GM21526 (cell line): ENCODE data around the gene IMMP2L.

Experiments used
- ATAC-seq: cut with Tn5 transposase; IDR thresholded peaks from one replicate; pipeline ENCODE4 v1.9.1; 2021; ENCODE audit warnings: moderate library complexity; ENCODE audit not compliant: unreplicated experiment, low FRiP score

IMMP2L gene

GRCh38 chr7:110918949-110919548, 643.2 kb downstream of the IMMP2L start:
- ATAC-seq: no peak

DNA sequence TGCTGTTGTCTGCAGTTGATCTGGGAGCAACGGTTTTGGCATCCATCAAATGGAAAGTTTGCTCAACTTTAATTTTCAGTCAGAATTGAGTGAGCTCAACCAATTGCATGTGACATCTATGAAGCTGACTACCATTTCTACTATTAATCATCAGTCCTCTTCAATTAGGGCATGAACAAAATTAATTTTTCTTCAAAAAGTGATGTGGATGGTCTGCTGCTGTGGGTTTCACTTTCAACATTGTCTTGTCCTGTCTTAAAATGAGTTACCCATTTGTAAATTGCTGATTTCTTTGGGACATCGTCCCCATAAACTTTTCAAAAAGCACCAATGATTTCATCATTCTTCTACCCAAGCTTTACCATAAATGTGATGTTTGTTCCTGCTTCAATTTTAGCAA, 648.0 kb downstream of the IMMP2L start:
- no peak for ATAC-seq

- no peak for ATAC-seq
Observed at GRCh38 chr7:110911632-110912031, 650.7 kb downstream of the IMMP2L start.

DNA sequence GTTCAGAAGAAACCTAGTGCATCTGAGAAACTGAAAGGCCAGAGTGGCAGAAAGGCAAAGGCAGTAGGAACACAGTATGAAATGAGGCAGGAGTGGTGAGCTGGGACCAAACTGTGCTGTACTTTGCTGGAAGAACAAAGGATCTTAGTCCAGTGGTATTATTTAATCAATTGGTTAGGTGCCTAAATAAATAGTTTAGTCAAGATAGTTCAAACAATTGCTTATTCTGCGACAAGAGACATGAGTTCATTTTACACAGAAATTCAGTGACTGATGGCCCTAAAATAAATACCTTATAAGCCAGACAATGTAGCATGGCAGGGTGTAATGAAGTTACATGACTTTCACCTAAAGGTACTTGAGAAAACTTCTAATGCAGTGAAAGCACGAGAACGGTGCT, 653.2 kb downstream of the IMMP2L start:
- no peak for ATAC-seq

DNA sequence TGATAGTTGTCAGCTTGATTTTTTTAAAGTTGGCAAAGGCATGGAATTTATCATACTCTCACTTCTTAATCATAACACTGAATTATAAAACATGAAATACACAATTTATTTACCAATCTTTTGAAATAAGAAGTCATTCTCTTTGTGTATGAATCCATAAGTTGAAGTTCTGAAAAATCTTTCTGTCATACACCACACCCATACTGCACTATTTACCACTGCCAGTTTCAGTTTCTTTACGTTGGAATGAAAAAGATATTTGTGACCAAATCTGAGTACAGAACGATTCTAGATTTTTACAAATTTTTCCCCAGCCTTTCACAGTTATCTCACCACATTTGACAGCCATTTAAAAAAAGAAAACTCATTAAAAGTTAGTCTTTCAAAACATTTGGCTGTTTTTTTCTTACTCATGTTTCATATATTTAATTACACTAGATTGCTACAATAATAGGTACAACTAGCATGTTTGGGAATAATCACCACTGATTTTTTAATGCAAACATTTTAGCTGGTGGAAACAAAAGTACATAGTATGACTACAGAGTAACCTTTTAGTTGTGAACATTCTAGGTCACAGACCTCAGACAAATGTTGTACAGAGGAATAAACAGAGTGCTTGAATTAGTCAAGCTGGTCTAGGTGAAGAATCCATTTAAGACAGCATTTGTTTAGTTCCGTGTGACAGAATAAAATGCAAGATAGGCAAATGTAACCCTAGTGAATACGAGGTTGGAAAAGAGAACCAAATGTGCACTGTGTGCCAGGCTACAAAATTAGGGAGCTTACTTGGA, 656.3 kb downstream of the IMMP2L start:
- no peak for ATAC-seq

- no peak for ATAC-seq
Observed at GRCh38 chr7:110898516-110898915, 663.8 kb downstream of the IMMP2L start.

GRCh38 chr7:110897538-110897937, 664.8 kb downstream of the IMMP2L start:
- no peak for ATAC-seq

- no peak for ATAC-seq
Observed at GRCh38 chr7:110894111-110894510, 668.2 kb downstream of the IMMP2L start.

DNA sequence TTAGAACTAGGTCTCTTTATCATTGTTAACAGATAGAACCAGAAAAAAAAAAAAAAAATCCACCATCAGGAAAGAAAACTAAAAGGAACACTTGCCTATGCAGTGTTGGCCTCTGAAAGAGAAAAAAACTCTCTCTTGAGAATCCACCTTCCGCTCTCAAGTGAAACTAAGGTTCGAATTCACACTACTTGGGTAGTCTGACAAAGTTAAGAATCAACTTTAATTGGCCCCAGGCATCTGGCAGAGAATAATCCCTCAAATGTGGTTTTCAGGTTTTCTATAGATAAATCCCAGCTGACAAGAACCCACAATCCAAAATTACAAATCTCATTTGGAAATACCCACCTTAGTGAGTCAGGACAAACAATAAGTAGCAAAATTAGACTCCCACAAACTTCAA, 671.1 kb downstream of the IMMP2L start:
- no peak for ATAC-seq

DNA sequence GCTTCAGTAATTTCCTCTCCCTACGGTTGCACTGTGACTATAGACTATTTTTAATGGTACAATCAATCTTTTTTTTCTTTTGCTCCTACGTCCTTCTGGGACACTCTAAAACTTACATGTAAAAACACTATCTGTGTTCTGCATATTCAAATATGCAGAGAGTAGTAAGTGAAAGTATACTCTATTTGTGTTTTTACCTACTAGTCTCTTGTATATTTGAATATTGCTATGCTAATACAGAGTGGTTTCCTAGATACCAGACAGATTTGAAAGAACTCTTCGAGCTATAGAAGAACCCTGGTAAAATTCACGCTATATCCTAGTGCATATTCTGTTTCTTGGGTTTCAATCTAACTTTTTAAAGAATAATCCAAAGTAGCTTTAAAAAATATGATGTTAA, 672.2 kb downstream of the IMMP2L start:
- no peak for ATAC-seq

DNA sequence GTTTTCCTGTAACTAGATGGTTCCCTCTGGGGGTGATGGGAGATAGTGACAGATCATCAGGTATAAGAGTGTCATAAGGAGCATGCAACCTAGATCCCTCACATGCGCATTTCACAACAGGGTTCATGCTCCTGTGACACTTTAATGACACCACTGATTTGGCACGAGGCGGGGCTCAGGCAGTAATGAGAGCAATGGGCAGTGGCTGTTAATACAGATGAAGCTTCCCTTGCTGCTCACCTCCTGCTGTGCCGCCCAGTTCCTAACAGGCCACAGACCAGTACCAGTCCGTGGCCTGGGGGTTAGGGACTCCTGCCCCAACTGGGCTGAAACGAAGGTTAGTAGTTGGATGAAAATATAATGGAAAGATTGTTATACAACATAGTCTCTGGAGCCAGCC, 673.0 kb downstream of the IMMP2L start:
- ATAC-seq: no peak

DNA sequence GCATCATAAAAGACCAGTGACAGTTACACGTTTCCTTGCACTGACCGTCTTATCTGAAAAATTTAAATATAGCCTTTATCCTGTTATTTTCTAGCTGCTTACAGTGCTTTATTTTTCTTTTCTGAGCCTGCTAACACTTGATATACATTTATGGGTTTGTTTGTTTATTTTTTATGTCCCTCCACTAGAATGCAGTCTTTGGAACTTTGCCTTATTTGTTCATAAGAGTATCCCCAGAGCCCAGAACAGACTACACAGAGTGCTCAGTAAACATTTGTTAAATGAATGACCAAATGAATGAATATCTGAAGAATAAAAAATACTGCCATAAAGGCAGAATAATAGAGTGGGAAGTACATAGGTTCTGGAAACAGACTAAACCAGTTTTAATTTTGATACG, 673.7 kb downstream of the IMMP2L start:
- no peak for ATAC-seq

- no peak for ATAC-seq
Observed at GRCh38 chr7:110885474-110885873, 676.8 kb downstream of the IMMP2L start.

DNA sequence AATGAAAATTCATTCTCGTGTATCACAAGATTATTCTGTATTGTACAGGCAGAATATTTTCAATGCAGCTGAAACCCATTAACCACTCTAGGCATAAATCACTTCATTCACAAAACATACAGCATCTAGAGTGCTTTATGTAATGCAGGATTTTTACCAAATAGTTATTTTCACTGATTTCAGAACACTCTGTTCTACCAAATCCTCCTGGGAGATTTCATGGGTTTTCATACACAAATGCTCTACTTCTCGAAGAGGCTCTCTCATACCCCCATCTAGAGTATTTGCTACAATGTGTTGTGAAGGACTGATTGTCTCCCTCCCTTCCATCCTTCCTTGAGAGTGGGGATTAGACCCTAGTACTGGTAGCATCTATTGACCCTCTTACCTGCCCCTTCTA, 680.6 kb downstream of the IMMP2L start:
- ATAC-seq: no peak

DNA sequence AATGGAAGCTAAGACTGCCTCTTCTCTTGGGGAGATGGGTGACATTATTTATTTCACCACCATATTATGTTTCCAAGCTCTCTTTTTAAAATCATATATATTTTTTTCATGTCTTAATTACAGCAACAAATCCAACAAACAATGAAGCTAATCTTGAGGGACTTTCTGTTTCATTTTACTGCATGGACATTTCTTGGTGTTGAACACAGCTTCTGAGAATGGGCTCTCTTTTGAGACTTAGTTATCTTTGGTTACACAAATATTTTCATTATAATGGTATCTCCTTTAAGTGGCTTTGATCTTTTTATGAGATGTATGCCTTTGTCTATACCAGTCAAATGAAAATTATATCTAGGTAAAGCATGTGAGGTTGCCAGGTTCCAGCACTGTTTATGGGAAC, 681.3 kb downstream of the IMMP2L start:
- no peak for ATAC-seq

DNA sequence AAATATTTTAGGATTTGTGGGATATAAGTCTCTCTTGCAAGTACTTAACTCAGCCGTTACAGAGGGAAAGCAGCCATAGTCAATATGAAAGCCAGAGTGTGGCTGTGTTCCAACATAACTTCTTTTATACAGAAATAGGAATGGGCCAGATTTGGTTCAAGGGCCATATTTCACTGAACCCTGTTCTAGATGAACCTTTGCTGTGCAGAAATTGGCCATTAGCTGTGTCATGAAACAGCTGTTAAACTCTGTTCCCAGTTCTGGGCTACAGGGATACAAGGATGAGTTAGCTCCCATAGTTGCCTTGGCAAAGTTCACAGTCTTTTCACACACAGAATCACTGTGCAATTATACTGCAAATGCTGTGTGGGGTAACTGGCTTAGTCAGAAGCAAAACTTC, 685.3 kb downstream of the IMMP2L start:
- ATAC-seq: no peak

GRCh38 chr7:110875346-110875745, 686.9 kb downstream of the IMMP2L start:
- no peak for ATAC-seq

- ATAC-seq: no peak
Observed at GRCh38 chr7:110871856-110872255, 690.4 kb downstream of the IMMP2L start.

GRCh38 chr7:110870926-110871325, 691.4 kb downstream of the IMMP2L start:
- no peak for ATAC-seq

DNA sequence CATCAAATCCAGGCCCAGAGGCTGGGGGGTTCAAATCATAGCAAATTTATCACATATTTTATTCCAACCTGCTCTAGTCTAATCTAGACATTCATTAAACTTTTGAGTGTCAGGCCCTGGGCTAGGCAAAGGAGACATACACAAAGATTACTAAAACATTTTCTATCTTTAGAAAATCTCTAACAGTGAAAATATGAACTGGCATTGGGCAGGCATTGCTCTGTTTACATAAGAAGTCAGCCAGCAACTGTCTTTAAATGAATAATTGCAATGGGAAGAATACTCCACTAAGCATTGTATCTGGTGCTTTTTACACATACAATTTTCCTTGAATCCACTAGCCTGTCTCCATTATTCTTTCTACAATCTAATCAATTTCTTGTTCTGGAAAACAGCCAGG, 693.8 kb downstream of the IMMP2L start:
- ATAC-seq: no peak

- ATAC-seq: no peak
Observed at GRCh38 chr7:110867771-110868170, 694.5 kb downstream of the IMMP2L start.

GRCh38 chr7:110863258-110863657, 699.0 kb downstream of the IMMP2L start:
- ATAC-seq: no peak
